Measurements from ENCODE around the gene YTHDF2. TPM values are rescaled to one million over a fixed set of nuclear protein-coding genes. Genes with fewer than 3 reads are reported as not detected.

YTHDF2 gene
- total RNA-seq, 1 donor from 2014 or later: 97.5 TPM

DNA sequence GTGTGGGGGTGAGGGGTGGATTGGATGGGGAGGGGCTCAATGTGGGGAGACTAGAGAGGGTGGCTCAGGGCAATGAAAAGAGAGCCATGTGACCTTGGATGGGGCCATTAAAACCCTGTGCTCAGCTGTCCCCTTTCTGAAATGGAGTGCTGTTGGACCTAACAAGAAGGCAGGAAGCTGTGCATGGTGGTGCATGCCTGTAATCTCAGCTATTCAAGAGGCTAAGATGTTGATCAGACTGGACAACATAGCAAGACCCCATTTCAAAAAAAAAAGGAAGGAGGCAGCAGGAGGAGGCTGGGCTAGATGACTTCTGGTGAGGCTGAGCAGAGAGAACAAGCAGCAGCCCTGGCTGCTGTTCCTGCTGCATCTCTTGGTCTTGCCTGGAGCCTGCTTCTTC, 82.3 kb downstream of the YTHDF2 start:
- H3K27me3 Mint-ChIP-seq (ENCODE audit: low read depth, unreplicated experiment): peaks cover 28% of the 10 kb centered on the region
- Histone ChIP-seq H3K27ac (ENCODE audit: low read depth, low read length) (no peak overlapping the region), H3K9me3 (ENCODE audit: insufficient read depth, low read depth, low read length) (no peaks in the 10 kb centered on the region), H3K4me2 (ENCODE audit: low read length) (no peak overlapping the region), H3K4me1 (ENCODE audit: insufficient read depth, low read length) (no peaks in the 10 kb centered on the region), H3K79me2 (ENCODE audit: insufficient read depth, low read length) (no peaks in the 10 kb centered on the region), H3K9ac (ENCODE audit: low read length) (no peak overlapping the region), H2AFZ (ENCODE audit: low read depth, low read length) (no peak overlapping the region), H3K36me3 (ENCODE audit: insufficient read depth, low read length) (no peaks in the 10 kb centered on the region), H3K4me3 (ENCODE audit: insufficient read depth, low read depth, low read length) (no peak overlapping the region), H4K20me1 (ENCODE audit: insufficient read depth, low read length) (no peaks in the 10 kb centered on the region), H3K27me3 (ENCODE audit: insufficient read depth, low read length) (peaks cover 27% of the 10 kb centered on the region)
- no peaks in the 10 kb centered on the region for H3K9me3 Mint-ChIP-seq (ENCODE audit: unreplicated experiment)
- no peak for DNase-seq (ENCODE audit: low read depth)
- TF ChIP-seq, protein P1, sequence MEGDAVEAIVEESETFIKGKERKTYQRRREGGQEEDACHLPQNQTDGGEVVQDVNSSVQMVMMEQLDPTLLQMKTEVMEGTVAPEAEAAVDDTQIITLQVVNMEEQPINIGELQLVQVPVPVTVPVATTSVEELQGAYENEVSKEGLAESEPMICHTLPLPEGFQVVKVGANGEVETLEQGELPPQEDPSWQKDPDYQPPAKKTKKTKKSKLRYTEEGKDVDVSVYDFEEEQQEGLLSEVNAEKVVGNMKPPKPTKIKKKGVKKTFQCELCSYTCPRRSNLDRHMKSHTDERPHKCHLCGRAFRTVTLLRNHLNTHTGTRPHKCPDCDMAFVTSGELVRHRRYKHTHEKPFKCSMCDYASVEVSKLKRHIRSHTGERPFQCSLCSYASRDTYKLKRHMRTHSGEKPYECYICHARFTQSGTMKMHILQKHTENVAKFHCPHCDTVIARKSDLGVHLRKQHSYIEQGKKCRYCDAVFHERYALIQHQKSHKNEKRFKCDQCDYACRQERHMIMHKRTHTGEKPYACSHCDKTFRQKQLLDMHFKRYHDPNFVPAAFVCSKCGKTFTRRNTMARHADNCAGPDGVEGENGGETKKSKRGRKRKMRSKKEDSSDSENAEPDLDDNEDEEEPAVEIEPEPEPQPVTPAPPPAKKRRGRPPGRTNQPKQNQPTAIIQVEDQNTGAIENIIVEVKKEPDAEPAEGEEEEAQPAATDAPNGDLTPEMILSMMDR (IDR thresholded peaks at IDR 0.05; ENCODE audit: insufficient read depth, low read depth, low read length): no peak
- no peak for TF ChIP-seq EZH2 (IDR thresholded peaks at IDR 0.05; ENCODE audit: insufficient read depth, low read length)
- no peaks in the 10 kb centered on the region for H3K36me3 Mint-ChIP-seq (ENCODE audit: low read depth, unreplicated experiment)
- FAIRE-seq: no peak
- H3K4me1 Mint-ChIP-seq (ENCODE audit: low read depth, unreplicated experiment): peaks cover 11% of the 10 kb centered on the region
- H3K27ac Mint-ChIP-seq (ENCODE audit: unreplicated experiment): no peak overlapping the region
- no peak overlapping the region for H3K4me3 Mint-ChIP-seq (ENCODE audit: unreplicated experiment)

Other genes starting within 250 kb of the YTHDF2 start
- gene RCC1, start 230.9 kb upstream of the YTHDF2 start, total RNA-seq: 21.8 and 23.7 TPM in 2 replicates
- gene TRNAU1AP, start 183.9 kb upstream of the YTHDF2 start, total RNA-seq: 20.5 and 21.7 TPM in 2 replicates
- gene RAB42, start 144.7 kb upstream of the YTHDF2 start, total RNA-seq: 1.2 and 2.1 TPM in 2 replicates
- 25.9 and 26.8 TPM in 2 replicates for gene TAF12, start 93.9 kb upstream of the YTHDF2 start, total RNA-seq
- not detected in 2 replicates for gene RNU11, start 88.3 kb upstream of the YTHDF2 start, total RNA-seq
- gene GMEB1, start 68.2 kb upstream of the YTHDF2 start, total RNA-seq: 11.9 and 12.6 TPM in 2 replicates
- gene OPRD1, start 75.2 kb downstream of the YTHDF2 start, total RNA-seq: 0.79 and 1.2 TPM in 2 replicates
- 13.9 and 14.2 TPM in 2 replicates for gene EPB41, start 177.6 kb downstream of the YTHDF2 start, total RNA-seq